H9 (cell line): ENCODE measurements around the gene NCLN. TPM values are rescaled to one million over a fixed set of nuclear protein-coding genes. Genes with fewer than 3 reads are reported as not detected.

ENCODE experiments used
- DNase-seq: peaks from one replicate; pipeline ENCODE4 v3.0.0-alpha.2; 2017
- H2AFZ ChIP-seq: one replicate; pipeline ENCODE4 v1.6.1; 2013; ENCODE audit warnings: mild to moderate bottlenecking, low read length, control low read depth, moderate library complexity
- H2AK5ac ChIP-seq: 2 replicates; pipeline ENCODE4 v1.6.1; 2013; ENCODE audit warnings: low read length, control low read depth, mixed read lengths; ENCODE audit not compliant: insufficient read length
- H2BK120ac ChIP-seq: one replicate; pipeline ENCODE4 v1.6.1; 2013; ENCODE audit warnings: low read depth, mild to moderate bottlenecking, low read length, control low read depth, inconsistent platforms; ENCODE audit not compliant: poor library complexity, severe bottlenecking
- H2BK12ac ChIP-seq: 2 replicates; pipeline ENCODE4 v1.6.1; 2013; ENCODE audit warnings: low read length, control low read depth, mixed read lengths, low read depth; ENCODE audit not compliant: insufficient read length
- H2BK15ac ChIP-seq: 2 replicates; pipeline ENCODE4 v1.6.1; 2013; ENCODE audit warnings: low read depth, low read length, control low read depth
- H2BK20ac ChIP-seq: one replicate; pipeline ENCODE4 v1.6.1; 2013; ENCODE audit warnings: low read depth, mild to moderate bottlenecking, low read length, control low read depth, inconsistent platforms; ENCODE audit not compliant: poor library complexity, severe bottlenecking
- H2BK5ac ChIP-seq: 2 replicates; pipeline ENCODE4 v1.6.1; 2013; ENCODE audit warnings: low read length, control low read depth, mixed read lengths; ENCODE audit not compliant: insufficient read length
- H3K14ac ChIP-seq: 2 replicates; pipeline ENCODE4 v1.6.1; 2013; ENCODE audit warnings: low read length, control low read depth; ENCODE audit not compliant: insufficient read depth
- H3K18ac ChIP-seq: 2 replicates; pipeline ENCODE4 v1.6.1; 2013; ENCODE audit warnings: low read depth, mild to moderate bottlenecking, mixed read lengths, low read length, control low read depth; ENCODE audit not compliant: insufficient read length
- H3K23ac ChIP-seq: 2 replicates; pipeline ENCODE4 v1.6.1; 2013; ENCODE audit warnings: low read length, control low read depth, mixed read lengths, low read depth; ENCODE audit not compliant: insufficient read length
- H3K23me2 ChIP-seq: 2 replicates; pipeline ENCODE4 v1.6.1; 2013; ENCODE audit warnings: low read depth, mild to moderate bottlenecking, mixed read lengths, low read length, control low read depth; ENCODE audit not compliant: insufficient read length, poor library complexity, severe bottlenecking
- H3K27ac ChIP-seq: 2 replicates; pipeline ENCODE4 v1.5.1; 2013; ENCODE audit warnings: low read length, control low read depth, mixed read lengths, low read depth; ENCODE audit not compliant: insufficient read length
- H3K27me3 ChIP-seq: 2 replicates; pipeline ENCODE4 v1.6.1; 2013; ENCODE audit warnings: low read length, control low read depth, inconsistent platforms; ENCODE audit not compliant: insufficient read depth
- H3K4ac ChIP-seq: 2 replicates; pipeline ENCODE4 v1.6.1; 2013; ENCODE audit warnings: low read depth, mild to moderate bottlenecking, control low read depth, inconsistent platforms, low read length, moderate library complexity
- H3K4me1 ChIP-seq: 2 replicates; pipeline ENCODE4 v1.6.1; 2013; ENCODE audit warnings: low read length, control low read depth, inconsistent platforms; ENCODE audit not compliant: insufficient read depth
- H3K4me2 ChIP-seq: 2 replicates; pipeline ENCODE4 v1.6.1; 2013; ENCODE audit warnings: low read length, control low read depth, mixed read lengths; ENCODE audit not compliant: insufficient read length, insufficient read depth
- H3K56ac ChIP-seq: 2 replicates; pipeline ENCODE4 v1.6.1; 2013; ENCODE audit warnings: low read depth, mild to moderate bottlenecking, mixed read lengths, low read length, control low read depth; ENCODE audit not compliant: insufficient read length
- H3K79me1 ChIP-seq: 2 replicates; pipeline ENCODE4 v1.6.1; 2013; ENCODE audit warnings: low read depth, mild to moderate bottlenecking, moderate library complexity, low read length, control low read depth, inconsistent platforms; ENCODE audit not compliant: insufficient read depth, poor library complexity, severe bottlenecking
- H3K79me2 ChIP-seq: 2 replicates; pipeline ENCODE4 v1.6.1; 2013; ENCODE audit warnings: low read length, control low read depth, inconsistent platforms; ENCODE audit not compliant: insufficient read depth
- H3K9ac ChIP-seq: 2 replicates; pipeline ENCODE4 v1.6.1; 2013; ENCODE audit warnings: low read length, control low read depth, mixed read lengths; ENCODE audit not compliant: insufficient read length; ENCODE audit errors: extremely low read depth
- H3K9me3 ChIP-seq: one replicate; pipeline ENCODE4 v1.6.1; 2013; ENCODE audit warnings: low read depth, low read length, inconsistent platforms; ENCODE audit not compliant: control insufficient read depth
- H3T11ph ChIP-seq: one replicate; pipeline ENCODE4 v1.6.1; 2013; ENCODE audit warnings: mild to moderate bottlenecking, low read length, control low read depth, inconsistent platforms
- H4K20me1 ChIP-seq: one replicate; pipeline ENCODE4 v1.6.1; 2013; ENCODE audit not compliant: control insufficient read depth, insufficient read length, insufficient read depth
- H4K5ac ChIP-seq: 2 replicates; pipeline ENCODE4 v1.6.1; 2013; ENCODE audit warnings: low read depth, mild to moderate bottlenecking, mixed read lengths, low read length, control low read depth; ENCODE audit not compliant: insufficient read length
- H4K8ac ChIP-seq: replicated peaks from 2 replicates; pipeline ENCODE4 v1.6.1; 2013; ENCODE audit warnings: low read length, control low read depth, mixed read lengths, low read depth; ENCODE audit not compliant: insufficient read length
- H4K91ac ChIP-seq: 2 replicates; pipeline ENCODE4 v1.6.1; 2013; ENCODE audit warnings: low read depth, mild to moderate bottlenecking, moderate library complexity, mixed read lengths, low read length, control low read depth; ENCODE audit not compliant: insufficient read length
- H3K27ac Mint-ChIP-seq, 3 experiments: 2 replicates in 2 of 3; 3 replicates in 1 of 3; pipeline ENCODE4 v1.8.0; 2020 to 2021; ENCODE audit warnings: mixed read lengths in 3 of 3, mild to moderate bottlenecking in 1 of 3, moderate library complexity in 1 of 3
- H3K27me3 Mint-ChIP-seq: 2 replicates; pipeline ENCODE4 v1.8.0; 2021; ENCODE audit warnings: low read depth, mild to moderate bottlenecking, moderate library complexity, mixed read lengths
- H3K36me3 Mint-ChIP-seq, 3 experiments: 2 replicates in 2 of 3; 3 replicates in 1 of 3; pipeline ENCODE4 v1.8.0; 2020 to 2021; ENCODE audit warnings: low read depth in 3 of 3, mixed read lengths in 3 of 3; ENCODE audit not compliant: insufficient read depth in 1 of 3
- H3K4me1 Mint-ChIP-seq, 2 experiments: 2 replicates each; pipeline ENCODE4 v1.8.0; 2020; ENCODE audit warnings: mixed read lengths in 2 of 2
- H3K4me3 Mint-ChIP-seq, 2 experiments: 2 replicates in 1 of 2; 3 replicates in 1 of 2; pipeline ENCODE4 v1.8.0; 2020 to 2021; ENCODE audit warnings: mild to moderate bottlenecking in 2 of 2, mixed read lengths in 2 of 2, moderate library complexity in 1 of 2
- H3K9me3 Mint-ChIP-seq, 2 experiments: 2 replicates in 1 of 2; 3 replicates in 1 of 2; pipeline ENCODE4 v1.8.0; 2020; ENCODE audit warnings: mild to moderate bottlenecking in 2 of 2, mixed read lengths in 2 of 2, moderate library complexity in 1 of 2
- WGBS: extraction: QIAGEN DNeasy Blood & Tissue Kit; methylation state at CpG from one replicate; pipeline ENCODE4 v1.1.7; 2013; ENCODE audit warnings: missing lambda C conversion rate, low lambda C conversion rate, mixed read lengths; ENCODE audit not compliant: insufficient read length; ENCODE audit errors: extremely low coverage; 5-methylcytosine and 5-hydroxymethylcytosine counted together
- total RNA-seq: library from RNA; stranded (reverse); gene quantifications from 2 replicates; pipeline ENCODE4 v1.2.1, GENCODE V29; 2021
- TF ChIP-seq, protein P1 (sequence below): fragments of 200-600 bp; sonication (generic); conservative IDR thresholded peaks from 3 replicates; pipeline ENCODE4 v1.8.0; 2021; ENCODE audit warnings: antibody characterized with exemption, mild to moderate bottlenecking

The NCLN gene
- total RNA-seq, 1 experiment from 2014 or later: 94.8 TPM

DNA sequence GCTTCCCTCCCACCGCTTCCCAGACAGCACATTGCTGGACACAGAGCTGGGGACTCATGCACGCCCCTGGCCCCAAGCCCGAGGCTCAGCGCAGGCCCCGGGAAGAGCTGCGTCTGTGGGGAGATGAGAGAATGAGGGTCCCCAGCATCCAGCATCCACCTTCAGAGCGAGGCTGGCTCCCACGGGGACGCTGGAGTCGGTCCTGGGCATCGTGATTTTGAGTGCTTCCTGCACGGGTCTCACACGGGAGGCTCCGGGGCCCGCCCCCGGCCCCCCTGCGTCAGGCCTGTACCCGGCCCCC lies 4.7 kb downstream of the NCLN start:
- Histone ChIP-seq H3K23ac (no peak overlapping the region), H3K4ac (no peak overlapping the region), H3K9ac (no peak overlapping the region), H3T11ph (no peak overlapping the region), H3K27me3 (no peaks in the 10 kb centered on the region), H3K14ac (no peak overlapping the region), H2BK5ac (no peak overlapping the region), H4K20me1 (no peaks in the 10 kb centered on the region), H4K5ac (no peak overlapping the region), H2BK15ac (no peak overlapping the region), H3K4me1 (no peaks in the 10 kb centered on the region), H3K79me1 (peaks cover 22% of the 10 kb centered on the region), H4K91ac (no peak overlapping the region), H2BK120ac (no peak overlapping the region), H2AFZ (no peak overlapping the region), H2AK5ac (no peak overlapping the region), H2BK20ac (no peak overlapping the region), H3K27ac (no peak overlapping the region), H3K9me3 (no peaks in the 10 kb centered on the region), H2BK12ac (no peak overlapping the region), H4K8ac (no peak overlapping the region), H3K4me2 (no peak overlapping the region), H3K56ac (no peak overlapping the region), H3K23me2 (peaks cover 1% of the 10 kb centered on the region), H3K79me2 (peaks cover 23% of the 10 kb centered on the region; the same call in 1 of the 2 replicates), H3K18ac (no peak overlapping the region)
- no peak for DNase-seq
- no peaks in the 10 kb centered on the region; a peak in 1 of 5 replicates for H3K9me3 Mint-ChIP-seq
- TF ChIP-seq, protein P1, sequence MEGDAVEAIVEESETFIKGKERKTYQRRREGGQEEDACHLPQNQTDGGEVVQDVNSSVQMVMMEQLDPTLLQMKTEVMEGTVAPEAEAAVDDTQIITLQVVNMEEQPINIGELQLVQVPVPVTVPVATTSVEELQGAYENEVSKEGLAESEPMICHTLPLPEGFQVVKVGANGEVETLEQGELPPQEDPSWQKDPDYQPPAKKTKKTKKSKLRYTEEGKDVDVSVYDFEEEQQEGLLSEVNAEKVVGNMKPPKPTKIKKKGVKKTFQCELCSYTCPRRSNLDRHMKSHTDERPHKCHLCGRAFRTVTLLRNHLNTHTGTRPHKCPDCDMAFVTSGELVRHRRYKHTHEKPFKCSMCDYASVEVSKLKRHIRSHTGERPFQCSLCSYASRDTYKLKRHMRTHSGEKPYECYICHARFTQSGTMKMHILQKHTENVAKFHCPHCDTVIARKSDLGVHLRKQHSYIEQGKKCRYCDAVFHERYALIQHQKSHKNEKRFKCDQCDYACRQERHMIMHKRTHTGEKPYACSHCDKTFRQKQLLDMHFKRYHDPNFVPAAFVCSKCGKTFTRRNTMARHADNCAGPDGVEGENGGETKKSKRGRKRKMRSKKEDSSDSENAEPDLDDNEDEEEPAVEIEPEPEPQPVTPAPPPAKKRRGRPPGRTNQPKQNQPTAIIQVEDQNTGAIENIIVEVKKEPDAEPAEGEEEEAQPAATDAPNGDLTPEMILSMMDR: no peak
- H3K4me3 Mint-ChIP-seq: no peak overlapping the region
- H3K36me3 Mint-ChIP-seq: peaks cover 12 to 25% (median 23%) of the 10 kb centered on the region in 3 experiments
- H3K27ac Mint-ChIP-seq: no peak overlapping the region
- peaks cover 12 to 23% of the 10 kb centered on the region in 2 experiments for H3K4me1 Mint-ChIP-seq
- WGBS: no CpG with 5 or more reads among the region's 18 CpGs
- no peaks in the 10 kb centered on the region for H3K27me3 Mint-ChIP-seq
